ENCODE data around the gene MAGEA4. TPM values are rescaled to one million over a fixed set of nuclear protein-coding genes. Genes with fewer than 3 reads are reported as not detected.

Gene MAGEA4
- not detected for total RNA-seq
- long read RNA-seq: 0 reads

GRCh38 chrX:151912780-151913179 lies at the start of gene MAGEA4:
Gene MAGEA4, plus strand, starts transcription at chrX:151912889. Its CDS starts 10,776 bp downstream, at chrX:151923665.
- no peak for TF ChIP-seq POLR2A (IDR thresholded peaks at IDR 0.05)
- TF ChIP-seq CTCF (IDR thresholded peaks at IDR 0.05): no peak
- no peaks in the 10 kb centered on the region for H3K36me3 ChIP-seq
- intact Hi-C loops (cut with DNase I): no loop called here
- WGBS (ENCODE audit: insufficient coverage, low coverage, low lambda C conversion rate, missing lambda C conversion rate): 99% methylated on average over 10 of the region's 11 CpGs
- H3K9me3 ChIP-seq: no peaks in the 10 kb centered on the region
- no peak within 1 kb of the TSS for H3K4me3 ChIP-seq
- no peak for DNase-seq
- H3K27ac ChIP-seq: no peak within 1 kb of the TSS
- H3K4me1 ChIP-seq: no peaks in the 10 kb centered on the region
- H3K27me3 ChIP-seq: no peaks in the 10 kb centered on the region
- ATAC-seq: no peak

- no peak for DNase-seq
- TF ChIP-seq CTCF (IDR thresholded peaks at IDR 0.05) (no peak), POLR2A (IDR thresholded peaks at IDR 0.05) (no peak)
- no peaks in the 10 kb centered on the region for H3K27me3 ChIP-seq
- no peak overlapping the region for H3K4me3 ChIP-seq
- no peak overlapping the region for H3K27ac ChIP-seq
- WGBS (ENCODE audit: insufficient coverage, low coverage, low lambda C conversion rate, missing lambda C conversion rate): 36% methylated on average over 1 of the region's 1 CpG
- no peaks in the 10 kb centered on the region for H3K9me3 ChIP-seq
- no peaks in the 10 kb centered on the region for H3K36me3 ChIP-seq
- H3K4me1 ChIP-seq: no peaks in the 10 kb centered on the region
- intact Hi-C loops (cut with DNase I): no loop called here
- peak in 1 of 4 donors; percentile 56 for ATAC-seq
Measured at GRCh38 chrX:151870602-151871001, 42.1 kb upstream of the MAGEA4 start.

- ATAC-seq: peak in 1 of 4 donors; percentile 77
- H3K4me1 ChIP-seq: no peaks in the 10 kb centered on the region
- 51% methylated on average over 3 of the region's 3 CpGs for WGBS (ENCODE audit: insufficient coverage, low coverage, low lambda C conversion rate, missing lambda C conversion rate)
- no peak for DNase-seq
- H3K27ac ChIP-seq: no peak overlapping the region
- intact Hi-C loops (cut with DNase I): no loop called here
- no peaks in the 10 kb centered on the region for H3K9me3 ChIP-seq
- no peaks in the 10 kb centered on the region for H3K27me3 ChIP-seq
- H3K4me3 ChIP-seq: no peak overlapping the region
- H3K36me3 ChIP-seq: no peaks in the 10 kb centered on the region
- no peak for TF ChIP-seq POLR2A (IDR thresholded peaks at IDR 0.05)
- TF ChIP-seq CTCF (IDR thresholded peaks at IDR 0.05): no peak
Measured at GRCh38 chrX:151871244-151871643, 41.4 kb upstream of the MAGEA4 start.

GRCh38 chrX:151873096-151873495 lies 39.6 kb upstream of the MAGEA4 start:
- 29% methylated on average over 2 of the region's 2 CpGs for WGBS (ENCODE audit: insufficient coverage, low coverage, low lambda C conversion rate, missing lambda C conversion rate)
- no peaks in the 10 kb centered on the region for H3K36me3 ChIP-seq
- no peaks in the 10 kb centered on the region for H3K27me3 ChIP-seq
- intact Hi-C loops (cut with DNase I): no loop called here
- DNase-seq (no peak), ATAC-seq (no peak)
- no peak overlapping the region for H3K4me3 ChIP-seq
- H3K9me3 ChIP-seq: no peaks in the 10 kb centered on the region
- TF ChIP-seq CTCF (IDR thresholded peaks at IDR 0.05) (no peak), POLR2A (IDR thresholded peaks at IDR 0.05) (no peak)
- no peaks in the 10 kb centered on the region for H3K4me1 ChIP-seq
- no peak overlapping the region for H3K27ac ChIP-seq
